HUES48 (cell line): ENCODE measurements around the gene ALDH8A1.

Experiments used
- H3K27ac ChIP-seq: one replicate; pipeline ENCODE4 v1.7.0; 2013; ENCODE audit warnings: low read depth, low read length, inconsistent platforms
- H3K27me3 ChIP-seq: 2 replicates; pipeline ENCODE4 v1.6.1; 2013; ENCODE audit warnings: mild to moderate bottlenecking, low read length; ENCODE audit not compliant: control insufficient read depth, insufficient read depth
- H3K36me3 ChIP-seq: 2 replicates; pipeline ENCODE4 v1.6.1; 2013; ENCODE audit warnings: low read length; ENCODE audit not compliant: control insufficient read depth, insufficient read depth
- H3K4me1 ChIP-seq: 2 replicates; pipeline ENCODE4 v1.6.1; 2013; ENCODE audit warnings: mild to moderate bottlenecking, low read length; ENCODE audit not compliant: control insufficient read depth, insufficient read depth
- H3K4me3 ChIP-seq: 2 replicates; pipeline ENCODE4 v1.5.1; 2013; ENCODE audit warnings: mild to moderate bottlenecking, low read depth, low read length
- H3K9ac ChIP-seq: 2 replicates; pipeline ENCODE4 v1.6.1; 2013; ENCODE audit warnings: mild to moderate bottlenecking, low read depth, low read length, moderate library complexity
- H3K9me3 ChIP-seq: 2 replicates; pipeline ENCODE4 v1.6.1; 2013; ENCODE audit warnings: low read length; ENCODE audit not compliant: control insufficient read depth, insufficient read depth

ALDH8A1 gene

DNA sequence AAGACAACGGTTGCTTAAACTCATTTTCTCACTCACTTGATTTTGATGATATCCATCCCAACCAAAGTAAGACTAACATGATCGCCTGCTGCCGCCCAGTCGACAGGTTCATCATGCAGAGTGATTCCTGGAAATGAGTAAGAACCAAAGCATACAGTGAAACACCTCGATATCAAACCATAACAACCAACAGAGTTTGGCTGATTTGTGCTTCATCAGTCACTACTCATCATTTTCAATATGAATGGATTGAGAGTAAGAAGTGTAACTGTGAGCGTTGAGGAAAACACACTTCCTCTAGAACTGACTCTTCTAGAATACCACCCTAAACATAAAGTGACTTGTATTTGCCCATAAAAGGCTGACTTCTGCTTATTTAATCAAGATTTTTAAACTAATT is 29.2 kb upstream of the ALDH8A1 start:
- H3K9me3 ChIP-seq, result no peaks in the 10 kb centered on the region

DNA sequence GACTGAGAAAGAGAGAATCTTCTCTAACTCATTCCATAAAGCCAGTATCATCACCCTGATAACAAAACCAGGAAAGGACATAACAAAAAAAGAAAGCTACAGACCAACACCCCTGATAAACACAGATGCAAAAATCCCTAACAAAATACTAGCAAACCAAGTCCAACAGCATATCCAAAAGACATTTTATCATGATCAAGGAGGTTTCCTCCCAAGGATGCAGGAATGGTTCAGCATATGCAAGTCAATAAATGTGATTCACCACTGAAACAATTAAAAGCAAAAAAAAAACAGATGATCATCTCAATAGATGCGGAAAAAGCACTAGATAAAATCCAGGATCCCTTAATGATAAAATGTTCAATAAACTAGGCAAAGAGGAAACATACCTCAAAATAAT is 24.5 kb upstream of the ALDH8A1 start:
- Histone ChIP-seq H3K4me3 (no peak overlapping the region), H3K27me3 (no peaks in the 10 kb centered on the region), H3K4me1 (peaks cover 9% of the 10 kb centered on the region), H3K9me3 (no peaks in the 10 kb centered on the region), H3K36me3 (peaks cover 23% of the 10 kb centered on the region), H3K9ac (no peak overlapping the region), H3K27ac (no peak overlapping the region)

More for the DNA sequence above, 29.2 kb upstream of the ALDH8A1 start:
- H3K4me1 ChIP-seq, result no peaks in the 10 kb centered on the region
- no peak overlapping the region for H3K27ac ChIP-seq
- no peak overlapping the region for H3K4me3 ChIP-seq
- peaks cover 42% of the 10 kb centered on the region for H3K36me3 ChIP-seq
- H3K9ac ChIP-seq, result no peak overlapping the region
- H3K27me3 ChIP-seq, result no peaks in the 10 kb centered on the region

DNA sequence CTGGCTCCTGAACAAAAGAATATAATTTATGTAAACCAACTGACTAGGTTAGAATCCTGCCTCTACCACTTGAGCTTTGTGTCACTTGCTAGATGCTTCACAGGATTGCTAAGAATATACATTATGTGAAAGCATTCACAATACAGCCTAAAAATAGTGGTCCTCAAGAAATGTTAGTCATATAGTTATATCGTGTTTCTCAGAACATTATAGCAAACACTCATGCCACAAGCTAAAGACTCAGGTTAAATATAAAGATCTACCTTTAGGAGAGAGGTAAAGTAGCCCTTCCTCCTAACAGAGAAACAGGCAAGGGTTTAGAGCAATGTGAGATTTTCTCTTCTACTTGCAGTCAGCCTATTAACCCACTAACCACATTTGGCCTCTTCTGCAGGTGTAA is 17.8 kb upstream of the ALDH8A1 start:
- Histone ChIP-seq H3K27ac (no peak overlapping the region), H3K36me3 (peaks cover 28% of the 10 kb centered on the region), H3K9ac (no peak overlapping the region), H3K27me3 (no peaks in the 10 kb centered on the region), H3K4me1 (peaks cover 9% of the 10 kb centered on the region), H3K9me3 (no peaks in the 10 kb centered on the region), H3K4me3 (no peak overlapping the region)

DNA sequence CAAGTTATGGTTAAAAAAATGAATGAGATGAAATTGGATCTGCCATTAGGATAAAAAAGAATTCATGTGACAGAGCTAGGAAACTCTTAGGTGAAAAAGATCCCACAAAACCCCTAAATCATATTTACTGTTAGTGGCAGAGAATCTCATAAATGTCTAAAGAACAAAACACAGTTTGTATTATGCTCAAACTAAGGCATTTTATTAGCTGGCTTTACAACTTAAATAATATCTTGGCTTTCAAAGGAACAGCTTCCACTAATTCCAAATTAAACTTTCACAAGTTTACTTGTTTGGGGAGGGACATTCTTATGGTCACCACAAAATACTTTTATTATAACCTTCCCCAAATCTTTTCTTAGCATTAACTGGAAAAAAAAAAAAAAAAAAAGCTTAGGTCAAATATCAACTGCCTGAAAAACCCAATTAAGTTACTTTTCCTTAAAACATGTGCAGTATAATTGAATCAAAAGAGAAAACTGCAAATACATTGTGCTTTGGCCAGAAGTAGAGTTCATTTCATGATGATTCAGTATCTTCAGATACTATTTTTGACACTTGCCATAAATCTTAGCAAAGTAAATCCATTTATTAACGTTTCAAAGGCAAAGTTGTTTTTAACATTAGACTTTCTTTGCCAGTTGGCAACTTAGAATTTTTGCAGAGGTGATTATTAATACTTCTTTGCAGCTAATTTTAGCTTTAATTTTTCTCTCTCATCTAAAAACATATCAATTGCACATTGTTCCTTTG is 14.7 kb upstream of the ALDH8A1 start:
- Histone ChIP-seq H3K27me3 (no peaks in the 10 kb centered on the region), H3K4me3 (no peak overlapping the region), H3K4me1 (no peaks in the 10 kb centered on the region), H3K27ac (no peak overlapping the region), H3K36me3 (peaks cover 36% of the 10 kb centered on the region), H3K9ac (no peak overlapping the region), H3K9me3 (no peaks in the 10 kb centered on the region)

DNA sequence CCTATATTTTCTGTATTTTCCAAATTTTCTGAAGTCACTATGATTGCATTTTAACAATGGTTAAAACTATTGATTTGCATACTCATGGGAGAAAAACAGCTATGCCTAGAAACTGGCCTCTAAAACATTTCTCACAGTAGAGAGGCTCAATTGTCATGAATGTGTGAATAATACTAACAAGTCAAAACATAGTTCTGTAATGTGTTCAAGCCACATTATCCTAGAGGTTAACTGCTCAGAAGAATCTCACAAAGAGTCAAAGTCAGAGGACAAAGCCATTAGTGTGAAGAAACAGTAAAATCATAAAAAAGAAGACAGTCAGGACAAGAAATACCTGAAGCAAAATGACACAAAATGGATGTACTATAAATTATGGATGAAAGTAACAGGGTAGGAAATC is 12.5 kb upstream of the ALDH8A1 start:
- Histone ChIP-seq H3K9ac (no peak overlapping the region), H3K27ac (no peak overlapping the region), H3K9me3 (no peaks in the 10 kb centered on the region), H3K4me3 (no peak overlapping the region), H3K4me1 (no peaks in the 10 kb centered on the region), H3K27me3 (no peaks in the 10 kb centered on the region), H3K36me3 (peaks cover 34% of the 10 kb centered on the region)

DNA sequence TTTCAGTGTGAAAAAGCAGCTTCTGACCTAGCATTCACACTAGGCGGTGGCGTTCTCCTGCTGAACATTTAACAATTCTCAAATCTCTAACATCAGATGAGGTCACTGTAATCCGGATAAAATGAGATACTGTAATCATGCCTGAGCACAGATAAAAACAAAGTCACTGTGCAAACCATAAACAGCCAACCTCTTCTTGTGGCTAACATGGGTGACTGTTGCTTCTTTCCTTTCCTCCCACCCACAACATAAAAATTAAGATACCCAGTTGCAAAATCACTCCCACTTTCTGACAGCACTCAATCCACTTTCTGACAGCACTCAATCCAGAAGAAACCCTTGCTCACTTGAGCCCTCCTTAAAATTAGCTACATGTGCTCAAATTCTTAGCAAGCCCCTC is 11.5 kb upstream of the ALDH8A1 start:
- no peak overlapping the region for H3K4me3 ChIP-seq
- H3K9me3 ChIP-seq, result no peaks in the 10 kb centered on the region
- H3K27me3 ChIP-seq, result no peaks in the 10 kb centered on the region
- H3K36me3 ChIP-seq, result peaks cover 34% of the 10 kb centered on the region
- no peak overlapping the region for H3K27ac ChIP-seq
- no peaks in the 10 kb centered on the region for H3K4me1 ChIP-seq
- H3K9ac ChIP-seq, result no peak overlapping the region

DNA sequence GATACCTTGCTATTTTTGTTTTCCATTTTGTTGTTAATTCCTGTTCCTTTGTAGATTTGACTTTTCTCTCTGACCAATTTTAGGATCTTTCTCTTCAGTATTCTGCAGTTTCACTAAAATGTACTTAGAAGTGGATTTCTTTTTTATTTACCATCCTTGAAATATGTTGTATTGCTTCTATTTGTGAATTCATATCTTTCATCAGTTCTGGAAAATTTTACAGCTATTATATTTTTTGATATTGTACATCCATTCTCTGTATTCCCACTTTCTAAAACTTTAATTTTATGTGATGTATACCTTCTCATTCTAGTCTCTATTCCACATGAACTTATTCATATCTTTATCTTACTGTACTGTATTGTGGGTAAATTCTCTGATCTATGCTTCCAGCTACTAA is 9.7 kb upstream of the ALDH8A1 start:
- Histone ChIP-seq H3K9ac (no peak overlapping the region), H3K36me3 (peaks cover 18% of the 10 kb centered on the region), H3K9me3 (no peaks in the 10 kb centered on the region), H3K4me1 (no peaks in the 10 kb centered on the region), H3K27me3 (no peaks in the 10 kb centered on the region), H3K27ac (no peak overlapping the region), H3K4me3 (no peak overlapping the region)

DNA sequence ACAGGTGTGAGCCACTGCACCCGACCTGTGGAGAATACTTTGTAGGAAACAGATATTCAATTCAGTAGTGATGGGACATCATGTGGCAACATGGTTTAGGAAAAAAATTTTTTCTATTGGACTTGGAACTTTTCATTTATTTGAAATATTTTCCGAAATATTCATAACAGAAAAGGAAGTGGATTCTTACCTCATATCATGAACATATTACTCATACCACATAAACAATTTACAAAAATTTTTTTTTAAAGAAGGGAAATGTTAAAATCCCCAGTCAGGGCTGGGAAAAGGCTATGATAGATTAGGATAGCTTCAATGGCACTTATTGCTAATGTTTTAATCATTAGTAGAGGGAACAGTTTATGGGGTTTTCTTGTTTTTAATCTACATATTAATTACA is 6.8 kb upstream of the ALDH8A1 start:
- H3K36me3 ChIP-seq, result peaks cover 3% of the 10 kb centered on the region; the same call in 1 of the 2 replicates
- no peak overlapping the region for H3K27ac ChIP-seq
- no peaks in the 10 kb centered on the region for H3K4me1 ChIP-seq
- H3K4me3 ChIP-seq, result no peak overlapping the region
- no peaks in the 10 kb centered on the region for H3K27me3 ChIP-seq
- H3K9ac ChIP-seq, result no peak overlapping the region
- no peaks in the 10 kb centered on the region for H3K9me3 ChIP-seq

DNA sequence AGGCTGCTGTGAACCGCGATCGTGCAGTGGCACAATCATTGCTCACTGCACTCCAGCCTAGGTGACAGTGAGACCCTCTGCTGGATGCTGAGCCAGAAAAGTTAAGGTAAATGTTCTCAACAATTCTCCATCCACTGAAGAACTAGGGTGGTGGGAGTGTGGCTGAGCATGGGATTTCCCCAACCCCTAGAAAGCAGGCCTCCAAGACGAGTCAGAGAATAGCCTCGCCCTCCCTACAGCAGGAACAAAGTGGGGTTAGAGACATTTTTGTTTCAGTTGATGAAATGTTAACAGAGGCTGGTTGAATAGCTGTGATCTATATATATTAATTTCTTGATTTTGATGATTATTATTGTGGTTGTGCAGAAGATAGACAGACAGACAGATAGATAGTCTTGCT is 6.1 kb upstream of the ALDH8A1 start:
- H3K9ac ChIP-seq, result no peak overlapping the region
- no peak overlapping the region for H3K27ac ChIP-seq

DNA sequence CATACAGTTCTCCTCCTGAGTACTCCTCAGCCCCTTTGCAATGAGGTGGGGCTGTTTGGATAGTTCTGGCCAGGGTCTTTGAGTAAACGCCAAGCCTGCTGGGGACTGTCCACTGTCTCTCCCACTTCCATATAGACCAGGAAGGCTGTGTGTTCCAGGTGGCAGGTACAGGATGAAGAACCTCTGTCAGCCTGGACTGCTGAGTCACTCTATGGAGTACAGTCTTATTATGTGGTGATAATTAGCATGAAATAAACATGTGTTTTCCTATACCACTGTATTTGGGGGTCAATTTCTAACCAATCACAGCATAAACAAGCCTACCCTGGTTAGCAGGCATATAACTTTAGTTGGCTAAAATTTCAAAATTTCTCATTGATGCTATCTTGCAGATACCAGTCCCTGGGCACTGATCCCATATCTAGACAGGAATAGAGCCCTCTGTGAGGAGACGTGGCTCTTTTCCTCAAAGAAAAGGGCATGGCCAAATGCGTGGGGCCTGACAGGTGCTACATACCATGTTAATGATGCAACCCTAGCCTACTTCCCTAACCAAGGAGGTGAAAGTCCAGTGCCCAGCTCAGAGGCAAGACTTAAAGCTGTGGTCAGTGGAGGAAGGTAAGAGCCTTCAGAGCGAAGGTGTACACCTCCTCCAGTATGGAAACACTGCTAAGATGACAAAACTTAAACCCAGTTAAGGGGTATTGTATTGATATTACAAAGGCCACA is 4.5 kb upstream of the ALDH8A1 start:
- H3K27ac ChIP-seq, result no peak overlapping the region
- no peaks in the 10 kb centered on the region for H3K36me3 ChIP-seq
- H3K9ac ChIP-seq, result no peak overlapping the region
- H3K4me3 ChIP-seq, result no peak overlapping the region
- H3K4me1 ChIP-seq, result no peaks in the 10 kb centered on the region
- H3K9me3 ChIP-seq, result no peaks in the 10 kb centered on the region
- H3K27me3 ChIP-seq, result no peaks in the 10 kb centered on the region

More for the DNA sequence above, 6.1 kb upstream of the ALDH8A1 start:
- H3K36me3 ChIP-seq, result no peaks in the 10 kb centered on the region
- no peak overlapping the region for H3K4me3 ChIP-seq
- H3K4me1 ChIP-seq, result no peaks in the 10 kb centered on the region
- no peaks in the 10 kb centered on the region for H3K27me3 ChIP-seq
- H3K9me3 ChIP-seq, result no peaks in the 10 kb centered on the region

DNA sequence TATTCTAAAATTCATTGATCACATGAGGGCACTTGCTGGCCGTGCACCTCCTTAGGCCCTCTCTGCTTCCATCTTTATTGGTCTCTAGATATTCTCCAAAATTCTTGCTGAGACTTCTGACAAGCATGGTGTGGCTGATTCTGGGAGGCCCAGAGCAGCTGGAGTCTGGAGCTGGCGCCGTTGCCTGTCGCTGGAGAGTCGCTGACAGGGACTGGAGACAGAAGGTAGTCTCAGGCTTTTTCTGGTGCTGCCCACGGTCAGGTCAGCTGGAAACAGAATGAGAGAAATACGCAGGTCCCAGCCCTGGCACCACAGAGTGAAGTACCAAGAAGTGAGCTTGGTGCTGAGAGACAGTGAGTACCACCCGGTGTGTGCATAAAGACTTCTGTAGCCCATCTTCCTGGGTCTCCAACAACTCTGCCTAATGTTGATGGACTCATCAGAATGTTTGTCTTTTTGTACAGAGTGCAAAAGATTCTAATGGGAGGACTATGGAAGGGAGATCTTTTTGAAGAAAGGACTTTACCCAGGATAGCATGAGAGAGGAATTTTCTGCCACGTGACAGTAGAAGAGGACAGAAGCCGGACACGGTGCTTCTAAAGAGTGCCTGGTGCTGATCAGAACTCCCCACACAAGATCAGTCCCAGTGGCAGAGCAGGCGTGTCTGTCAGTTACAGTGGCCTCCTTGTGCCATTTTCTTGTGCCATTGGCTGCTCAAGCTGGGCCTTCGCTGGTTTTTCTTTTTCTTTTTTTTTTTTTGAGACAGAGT is 1.8 kb upstream of the ALDH8A1 start:
- Histone ChIP-seq H3K27ac (no peak overlapping the region), H3K36me3 (no peaks in the 10 kb centered on the region), H3K27me3 (no peaks in the 10 kb centered on the region), H3K4me1 (no peaks in the 10 kb centered on the region), H3K9me3 (no peaks in the 10 kb centered on the region), H3K4me3 (no peak overlapping the region), H3K9ac (no peak overlapping the region)
